NCI-H69 (cell line): ENCODE data around the gene ZNF91.
"Not testable (repeated sequence)": the region's sequence is repeated elsewhere in the genome, so short reads cannot be mapped to it uniquely, and the experiment has no call there.

Experiments
- DNase-seq: peaks from one replicate; lab custom pipeline; 2025; lab: John Stamatoyannopoulos, UW

Gene ZNF91

GRCh38 chr19:23395722-23396117 is 449 bp upstream of the ZNF91 start:
- not testable (repeated sequence) for DNase-seq

GRCh38 chr19:23394511-23394910 is 760 bp downstream of the ZNF91 start:
- DNase-seq, result no peak

DNA sequence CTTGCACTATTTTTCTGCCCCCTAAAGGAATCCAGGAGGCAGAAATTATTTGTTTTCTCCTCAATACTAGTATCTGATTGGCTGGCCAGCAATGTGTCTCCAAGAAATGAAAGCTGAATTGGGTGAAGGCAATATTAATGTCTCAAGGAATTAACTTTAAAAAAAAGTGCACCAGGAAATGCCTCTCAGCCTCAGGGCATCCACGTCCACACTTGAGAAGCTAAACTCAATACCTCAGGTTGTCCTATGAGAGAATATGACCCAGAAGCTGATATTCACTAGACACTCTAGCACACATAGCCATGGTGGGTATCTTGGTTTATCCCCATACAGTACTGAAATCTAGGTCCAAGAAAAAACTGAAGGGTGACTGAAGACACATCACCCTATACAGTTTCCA is 2.1 kb downstream of the ZNF91 start:
- no peak for DNase-seq

GRCh38 chr19:23391236-23391635 is 4.0 kb downstream of the ZNF91 start:
- no peak for DNase-seq

DNA sequence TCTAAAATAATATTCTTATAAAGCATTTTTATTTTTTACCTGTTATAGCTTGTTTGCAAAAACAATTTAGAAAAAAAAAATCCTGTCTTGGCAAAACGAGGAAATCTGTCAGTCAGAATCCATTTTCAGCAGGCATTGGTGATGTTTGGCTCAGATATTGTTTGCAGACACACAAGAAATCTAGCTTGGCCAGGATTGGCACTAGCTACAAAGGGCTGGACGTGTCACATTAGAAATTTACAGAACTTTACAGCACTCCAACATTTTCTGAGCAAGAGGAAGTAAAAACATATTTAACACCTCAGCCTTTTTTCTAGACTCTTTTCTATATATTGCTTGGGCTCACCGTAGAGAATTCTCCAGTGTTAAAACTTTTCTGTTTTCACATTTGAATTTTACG is 9.9 kb downstream of the ZNF91 start:
- DNase-seq, result no peak

- no peak for DNase-seq
Measured at GRCh38 chr19:23384858-23385257, 10.4 kb downstream of the ZNF91 start.

GRCh38 chr19:23384166-23384565 is 11.1 kb downstream of the ZNF91 start:
- no peak for DNase-seq

- no peak for DNase-seq
Measured at GRCh38 chr19:23382955-23383354, 12.3 kb downstream of the ZNF91 start.

GRCh38 chr19:23381114-23381513 is 14.2 kb downstream of the ZNF91 start:
- no peak for DNase-seq

DNA sequence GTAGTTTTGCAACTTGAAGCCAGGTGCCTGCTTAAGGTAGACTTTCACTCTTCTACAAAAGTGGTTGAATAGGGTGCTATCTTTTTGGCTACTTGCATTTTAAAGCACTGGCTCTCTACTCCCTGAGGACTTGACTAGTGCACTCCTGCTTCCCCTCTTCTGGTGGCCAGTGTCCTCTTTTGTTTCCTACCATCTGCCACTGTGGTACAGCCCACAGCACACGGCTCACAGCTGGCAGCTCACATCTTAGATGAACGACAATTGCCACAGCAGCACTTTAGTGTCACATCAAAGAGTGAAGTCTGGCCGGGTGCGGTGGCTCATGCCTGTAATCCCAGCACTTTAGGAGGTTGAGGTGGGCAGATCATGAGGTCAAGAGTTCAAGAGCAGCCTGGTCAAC is 15.6 kb downstream of the ZNF91 start:
- DNase-seq, result peak; percentile 49

GRCh38 chr19:23378948-23379347 is 16.3 kb downstream of the ZNF91 start:
- no peak for DNase-seq

DNA sequence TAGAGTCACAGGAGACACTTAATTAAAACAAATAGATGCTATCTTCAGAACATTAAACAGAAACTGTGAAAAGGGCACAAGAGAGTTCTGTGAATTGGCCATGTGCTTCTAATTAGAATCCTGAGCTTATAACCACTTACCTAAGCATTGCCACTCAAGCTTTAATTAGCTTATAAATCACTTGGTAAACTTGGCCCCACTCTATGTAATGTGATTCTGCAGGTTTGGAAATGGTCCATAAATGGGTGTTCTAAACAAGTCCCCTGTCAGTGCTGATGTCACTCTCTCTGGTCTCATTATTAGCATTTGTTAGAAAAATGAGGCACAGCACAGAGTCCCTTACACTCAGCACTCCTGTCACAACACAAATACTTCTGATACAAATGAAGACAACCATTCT is 18.0 kb downstream of the ZNF91 start:
- DNase-seq, result peak; percentile 3

GRCh38 chr19:23366437-23366836 is 28.8 kb downstream of the ZNF91 start:
- no peak for DNase-seq

DNA sequence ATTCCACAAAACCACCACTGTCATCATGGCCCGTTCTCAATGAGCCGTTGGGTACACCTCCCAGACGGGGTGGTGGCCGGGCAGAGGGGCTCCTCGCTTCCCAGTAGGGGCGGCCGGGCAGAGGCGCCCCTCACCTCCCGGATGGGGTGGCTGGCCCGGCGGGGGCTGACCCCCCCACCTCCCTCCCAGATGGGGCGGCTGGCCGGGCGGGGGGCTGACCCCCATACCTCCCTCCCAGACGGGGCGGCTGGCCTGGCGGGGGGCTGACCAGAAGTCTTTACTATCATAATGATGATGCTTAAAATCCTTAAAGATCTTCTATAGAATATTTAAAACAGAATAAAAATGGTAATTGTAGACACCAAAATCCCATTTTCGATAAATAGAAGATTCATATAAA is 29.2 kb downstream of the ZNF91 start:
- DNase-seq, result not testable (repeated sequence)

DNA sequence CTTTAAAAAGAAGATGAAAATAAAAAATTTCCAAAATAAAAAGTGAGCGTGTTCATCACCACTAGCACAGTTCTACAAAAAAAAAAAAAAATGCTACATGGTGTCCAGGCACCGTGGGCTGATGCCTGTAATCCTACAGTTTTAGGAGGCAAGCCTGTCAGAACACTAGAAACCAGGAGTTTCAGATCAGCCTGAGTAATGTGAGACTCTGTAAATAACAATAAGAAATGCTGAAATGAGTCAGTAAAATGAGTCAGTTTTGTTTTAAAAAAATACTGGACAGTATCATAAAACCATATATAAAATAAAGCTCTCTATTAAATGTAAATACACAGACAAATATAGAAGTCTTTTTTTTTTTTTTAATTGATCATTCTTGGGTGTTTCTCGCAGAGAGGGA is 30.0 kb downstream of the ZNF91 start:
- no peak for DNase-seq

DNA sequence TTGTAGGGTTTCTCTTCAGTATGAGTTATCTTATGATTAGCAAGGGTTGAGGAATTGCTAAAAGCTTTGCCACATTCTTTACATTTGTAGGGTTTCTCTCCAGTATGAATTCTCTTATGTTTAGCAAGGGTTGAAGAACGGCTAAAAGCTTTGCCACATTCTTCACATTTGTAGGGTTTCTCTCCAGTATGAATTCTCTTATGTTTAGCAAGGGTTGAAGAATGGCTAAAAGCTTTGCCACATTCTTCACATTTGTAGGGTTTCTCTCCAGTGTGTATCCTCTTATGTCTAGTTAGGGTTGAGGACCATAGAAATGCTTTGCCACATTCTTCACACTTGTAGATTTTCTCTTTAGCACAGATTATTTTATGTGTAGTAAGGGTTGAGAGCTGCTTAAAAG is 33.4 kb downstream of the ZNF91 start:
- DNase-seq, result not testable (repeated sequence)

DNA sequence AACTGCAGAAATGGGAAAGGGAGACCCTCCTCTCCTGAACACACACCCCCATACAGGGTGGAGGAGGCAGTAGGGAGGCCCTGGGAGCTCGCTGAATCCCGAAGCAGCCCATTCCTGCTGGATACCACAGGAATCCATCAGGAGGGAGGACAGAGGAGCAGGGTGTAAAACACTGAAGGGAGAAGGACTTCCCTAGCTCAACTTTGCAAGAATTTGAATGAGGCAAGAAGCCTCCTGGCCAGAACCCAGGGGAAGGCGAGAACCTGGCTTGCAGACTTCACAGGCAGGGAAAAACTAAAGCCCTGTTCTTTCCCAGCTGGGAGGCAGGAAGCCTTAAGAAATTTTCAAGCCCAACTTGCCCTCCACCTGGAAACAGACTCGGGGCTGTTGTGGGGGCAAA is 43.5 kb downstream of the ZNF91 start:
- no peak for DNase-seq

DNA sequence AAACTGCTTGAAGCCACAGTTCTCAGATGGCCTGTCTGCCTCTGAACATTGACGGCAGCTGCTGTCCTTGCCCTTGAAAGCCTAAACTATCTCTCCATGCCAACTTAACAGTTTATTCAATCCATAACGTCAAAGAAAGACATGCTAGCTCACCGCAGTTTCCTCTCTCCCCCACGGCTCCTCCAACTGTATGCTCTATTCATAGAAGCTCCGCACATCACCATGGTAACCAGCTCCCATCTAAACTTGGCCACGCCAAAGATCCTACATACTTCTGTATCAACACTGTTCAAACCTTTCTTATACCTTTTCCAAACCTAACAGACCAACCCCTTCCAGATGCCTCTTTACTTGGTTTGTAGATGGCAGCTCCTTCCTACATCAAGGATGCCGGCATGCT is 48.6 kb downstream of the ZNF91 start:
- no peak for DNase-seq

DNA sequence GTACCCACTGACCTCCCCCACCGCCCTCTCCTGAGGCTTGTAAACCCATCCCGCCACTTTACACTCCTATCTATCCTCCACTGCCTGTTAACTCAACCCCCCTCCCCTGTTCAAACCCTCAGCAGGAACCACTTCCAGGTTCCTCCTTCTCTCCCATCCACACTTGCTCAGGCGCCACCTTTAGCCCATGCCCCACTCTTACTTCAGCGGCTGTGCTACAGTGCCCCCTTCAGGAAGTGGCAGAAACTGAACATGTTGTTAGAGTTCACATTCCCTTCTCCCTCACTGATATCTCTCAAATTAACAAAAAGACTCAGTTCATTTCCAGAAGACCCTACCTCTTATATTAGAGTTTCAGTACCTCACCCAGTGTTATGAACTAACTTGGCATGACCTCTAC is 49.4 kb downstream of the ZNF91 start:
- peak; percentile 2 for DNase-seq

DNA sequence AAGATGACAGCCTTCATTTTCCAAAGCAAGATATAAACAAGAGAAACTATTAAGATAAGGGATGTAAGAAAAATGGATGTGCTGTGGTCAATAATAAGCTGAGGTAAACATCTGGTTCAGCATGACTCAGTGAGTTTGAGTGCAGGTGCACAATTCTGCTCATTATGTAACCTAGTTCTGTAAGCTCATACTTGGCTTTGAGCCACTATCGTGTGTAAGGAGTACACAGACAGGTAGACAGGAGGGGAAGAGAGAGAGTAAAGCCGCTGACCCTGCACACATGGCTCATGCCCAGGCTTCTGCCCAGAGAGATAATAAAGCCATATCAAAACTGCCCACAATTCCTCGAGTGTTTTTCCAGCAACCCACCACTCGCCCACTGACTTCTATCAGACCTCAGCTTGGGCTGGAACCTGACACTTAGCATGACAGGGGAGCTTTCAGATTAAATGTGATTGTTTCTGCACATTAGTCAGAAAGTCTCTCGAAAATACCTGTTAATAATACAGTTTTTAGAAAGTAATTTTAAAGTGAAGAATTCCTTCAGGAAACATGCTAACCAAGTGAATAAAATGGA is 51.7 kb downstream of the ZNF91 start:
- peak; percentile 6 for DNase-seq

- DNase-seq, result no peak
Measured at GRCh38 chr19:23328211-23328610, 67.1 kb downstream of the ZNF91 start.

- no peak for DNase-seq
Measured at GRCh38 chr19:23321953-23322549, 73.2 kb downstream of the ZNF91 start.

- DNase-seq, result not testable (repeated sequence)
Measured at GRCh38 chr19:23321403-23321802, 73.9 kb downstream of the ZNF91 start.

DNA sequence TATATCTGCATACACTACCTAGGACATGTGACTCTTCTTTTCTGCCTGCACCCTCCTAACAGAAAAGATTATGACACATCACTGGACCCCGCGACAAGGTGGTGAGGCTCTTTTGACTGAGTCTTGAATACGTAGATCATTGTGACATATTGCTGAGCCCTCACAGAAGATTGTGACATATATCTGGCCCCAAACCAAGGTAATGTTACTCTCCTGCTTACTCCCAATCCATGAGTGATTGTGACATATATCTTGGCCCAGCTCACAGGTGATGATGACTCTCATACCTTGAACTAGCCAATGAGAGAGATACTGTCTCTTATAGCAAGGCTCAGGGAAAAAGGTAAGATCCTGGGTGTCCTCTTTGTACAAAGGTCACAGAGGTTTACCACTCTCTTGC is 75.7 kb downstream of the ZNF91 start:
- DNase-seq, result not testable (repeated sequence)
